Ishikawa (cell line): ENCODE data around the gene DVL2.

ENCODE experiments used
- CREB1 ChIP-seq: IDR thresholded peaks from 2 replicates; pipeline ENCODE4 v1.6.1; 2012; ENCODE audit warnings: low read depth
- MAX ChIP-seq: IDR thresholded peaks from 2 replicates; pipeline ENCODE4 v1.6.1; 2012
- RAD21 ChIP-seq: IDR thresholded peaks from 2 replicates; pipeline ENCODE4 v1.6.1; 2012; ENCODE audit warnings: low read depth
- TCF12 ChIP-seq: IDR thresholded peaks from 2 replicates; pipeline ENCODE4 v1.6.1; 2012; ENCODE audit warnings: low read depth
- TEAD4 ChIP-seq: IDR thresholded peaks from 2 replicates; pipeline ENCODE4 v1.6.1; 2012
- YY1 ChIP-seq: IDR thresholded peaks from 2 replicates; pipeline ENCODE4 v1.6.1; 2012; ENCODE audit warnings: low read depth

DNA sequence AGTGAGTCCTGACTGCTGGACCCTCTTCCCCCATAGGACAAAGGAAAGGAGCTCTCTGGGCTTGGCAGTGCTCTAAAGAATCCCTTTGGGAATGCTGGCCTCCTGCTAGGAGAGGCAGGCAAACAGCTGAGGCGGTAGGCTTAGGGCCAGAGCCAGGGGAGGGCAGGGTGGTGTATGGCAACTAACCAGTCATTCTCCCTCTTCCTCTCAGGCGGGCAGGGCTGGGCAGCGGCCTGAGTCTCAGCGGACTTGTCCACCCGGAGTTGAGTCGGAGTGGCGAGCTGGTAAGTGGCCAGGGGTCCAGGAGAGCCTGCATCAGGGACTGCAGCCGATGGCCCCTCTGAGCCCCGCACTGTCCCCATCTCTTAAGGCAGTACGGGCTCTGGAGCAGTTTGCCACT lies 10.2 kb downstream of the DVL2 start:
- no peak for TF ChIP-seq MAX
- no peak for TF ChIP-seq TCF12
- TF ChIP-seq YY1, result no peak
- no peak for TF ChIP-seq RAD21
- no peak for TF ChIP-seq TEAD4
- TF ChIP-seq CREB1, result no peak
